GM12878 (cell line): ENCODE measurements around the gene NPAS3.
A peak's percentile ranks its signal among the peaks of the same experiment; 100 is the strongest.

ENCODE experiments used
- CHD1 ChIP-seq: IDR thresholded peaks from 2 replicates; pipeline ENCODE4 v1.6.1; 2012; ENCODE audit warnings: low read depth, low read length, improper control_type of control experiment
- CTCF ChIP-seq, 3 experiments: IDR thresholded peaks in 2 of 3; conservative IDR thresholded peaks in 1 of 3; 2 replicates each; pipeline ENCODE4 v1.5.1; 2011; ENCODE audit warnings: low read depth in 3 of 3, low read length in 3 of 3, mild to moderate bottlenecking in 3 of 3, control low read depth in 2 of 3, moderate library complexity in 2 of 3, inconsistent platforms in 1 of 3, mixed read lengths in 1 of 3; ENCODE audit not compliant: control insufficient read depth in 2 of 3, insufficient read depth in 1 of 3; ENCODE audit errors: extremely low read depth in 1 of 3
- GATAD2B ChIP-seq: fragments of 450-650 bp; conservative IDR thresholded peaks from 2 replicates; pipeline ENCODE4 v1.6.1; 2017; ENCODE audit warnings: low read depth, mild to moderate bottlenecking, moderate library complexity
- HDAC2 ChIP-seq: fragments of 200-600 bp; sonication (generic); IDR thresholded peaks from 2 replicates; pipeline ENCODE4 v1.6.1; 2017
- ZNF274 ChIP-seq: IDR thresholded peaks from one replicate; pipeline ENCODE4 v1.8.0; 2011; ENCODE audit not compliant: insufficient read length, insufficient read depth
- TF ChIP-seq, protein P1 (sequence below): fragments of 450-650 bp; IDR thresholded peaks from 2 replicates; pipeline ENCODE4 v1.6.1; 2017; ENCODE audit warnings: mild to moderate bottlenecking, moderate library complexity
- TF ChIP-seq, protein P2 (sequence below): fragments of 450-650 bp; IDR thresholded peaks from 2 replicates; pipeline ENCODE4 v1.6.1; 2016; ENCODE audit warnings: mild to moderate bottlenecking
- TF ChIP-seq, protein P3 (sequence below): IDR thresholded peaks from 2 replicates; pipeline ENCODE4 v1.6.1; 2011; ENCODE audit warnings: borderline replicate concordance, low read depth, mild to moderate bottlenecking, moderate library complexity, low read length; ENCODE audit not compliant: insufficient read depth, poor library complexity, severe bottlenecking

GRCh38 chr14:33792720-33793368 is 854.2 kb downstream of the NPAS3 start:
- TF ChIP-seq CHD1 (no peak), GATAD2B (no peak), CTCF (IDR thresholded peaks at IDR 0.05 in 2 of 3, conservative IDR thresholded peaks at IDR 0.05 in 1 of 3; ENCODE audit: control insufficient read depth in 2 of 3, extremely low read depth in 1 of 3, insufficient read depth in 1 of 3, low read depth in 3 of 3, low read length in 3 of 3) (peak; percentile 91 to 95 (median 93); a peak in 5 of 6 replicates), HDAC2 (no peak), ZNF274 (no peak)
- TF ChIP-seq, protein P1, sequence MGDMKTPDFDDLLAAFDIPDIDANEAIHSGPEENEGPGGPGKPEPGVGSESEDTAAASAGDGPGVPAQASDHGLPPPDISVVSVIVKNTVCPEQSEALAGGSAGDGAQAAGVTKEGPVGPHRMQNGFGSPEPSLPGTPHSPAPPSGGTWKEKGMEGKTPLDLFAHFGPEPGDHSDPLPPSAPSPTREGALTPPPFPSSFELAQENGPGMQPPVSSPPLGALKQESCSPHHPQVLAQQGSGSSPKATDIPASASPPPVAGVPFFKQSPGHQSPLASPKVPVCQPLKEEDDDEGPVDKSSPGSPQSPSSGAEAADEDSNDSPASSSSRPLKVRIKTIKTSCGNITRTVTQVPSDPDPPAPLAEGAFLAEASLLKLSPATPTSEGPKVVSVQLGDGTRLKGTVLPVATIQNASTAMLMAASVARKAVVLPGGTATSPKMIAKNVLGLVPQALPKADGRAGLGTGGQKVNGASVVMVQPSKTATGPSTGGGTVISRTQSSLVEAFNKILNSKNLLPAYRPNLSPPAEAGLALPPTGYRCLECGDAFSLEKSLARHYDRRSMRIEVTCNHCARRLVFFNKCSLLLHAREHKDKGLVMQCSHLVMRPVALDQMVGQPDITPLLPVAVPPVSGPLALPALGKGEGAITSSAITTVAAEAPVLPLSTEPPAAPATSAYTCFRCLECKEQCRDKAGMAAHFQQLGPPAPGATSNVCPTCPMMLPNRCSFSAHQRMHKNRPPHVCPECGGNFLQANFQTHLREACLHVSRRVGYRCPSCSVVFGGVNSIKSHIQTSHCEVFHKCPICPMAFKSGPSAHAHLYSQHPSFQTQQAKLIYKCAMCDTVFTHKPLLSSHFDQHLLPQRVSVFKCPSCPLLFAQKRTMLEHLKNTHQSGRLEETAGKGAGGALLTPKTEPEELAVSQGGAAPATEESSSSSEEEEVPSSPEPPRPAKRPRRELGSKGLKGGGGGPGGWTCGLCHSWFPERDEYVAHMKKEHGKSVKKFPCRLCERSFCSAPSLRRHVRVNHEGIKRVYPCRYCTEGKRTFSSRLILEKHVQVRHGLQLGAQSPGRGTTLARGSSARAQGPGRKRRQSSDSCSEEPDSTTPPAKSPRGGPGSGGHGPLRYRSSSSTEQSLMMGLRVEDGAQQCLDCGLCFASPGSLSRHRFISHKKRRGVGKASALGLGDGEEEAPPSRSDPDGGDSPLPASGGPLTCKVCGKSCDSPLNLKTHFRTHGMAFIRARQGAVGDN: no peak
- TF ChIP-seq, protein P2, sequence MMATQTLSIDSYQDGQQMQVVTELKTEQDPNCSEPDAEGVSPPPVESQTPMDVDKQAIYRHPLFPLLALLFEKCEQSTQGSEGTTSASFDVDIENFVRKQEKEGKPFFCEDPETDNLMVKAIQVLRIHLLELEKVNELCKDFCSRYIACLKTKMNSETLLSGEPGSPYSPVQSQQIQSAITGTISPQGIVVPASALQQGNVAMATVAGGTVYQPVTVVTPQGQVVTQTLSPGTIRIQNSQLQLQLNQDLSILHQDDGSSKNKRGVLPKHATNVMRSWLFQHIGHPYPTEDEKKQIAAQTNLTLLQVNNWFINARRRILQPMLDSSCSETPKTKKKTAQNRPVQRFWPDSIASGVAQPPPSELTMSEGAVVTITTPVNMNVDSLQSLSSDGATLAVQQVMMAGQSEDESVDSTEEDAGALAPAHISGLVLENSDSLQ: no peak
- TF ChIP-seq, protein P3, sequence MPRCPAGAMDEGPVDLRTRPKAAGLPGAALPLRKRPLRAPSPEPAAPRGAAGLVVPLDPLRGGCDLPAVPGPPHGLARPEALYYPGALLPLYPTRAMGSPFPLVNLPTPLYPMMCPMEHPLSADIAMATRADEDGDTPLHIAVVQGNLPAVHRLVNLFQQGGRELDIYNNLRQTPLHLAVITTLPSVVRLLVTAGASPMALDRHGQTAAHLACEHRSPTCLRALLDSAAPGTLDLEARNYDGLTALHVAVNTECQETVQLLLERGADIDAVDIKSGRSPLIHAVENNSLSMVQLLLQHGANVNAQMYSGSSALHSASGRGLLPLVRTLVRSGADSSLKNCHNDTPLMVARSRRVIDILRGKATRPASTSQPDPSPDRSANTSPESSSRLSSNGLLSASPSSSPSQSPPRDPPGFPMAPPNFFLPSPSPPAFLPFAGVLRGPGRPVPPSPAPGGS: no peak
